Erythroblast (primary cell): ENCODE data around the gene BLOC1S5.

ENCODE experiments used
- GATA1 ChIP-seq: IDR thresholded peaks from 2 replicates; pipeline ENCODE4 v1.6.1; 2011; ENCODE audit warnings: low read depth, mild to moderate bottlenecking, control low read depth, low read length, moderate library complexity
- POLR2A ChIP-seq: IDR thresholded peaks from 2 replicates; pipeline ENCODE4 v1.6.1; 2011; ENCODE audit warnings: mild to moderate bottlenecking, low read length

GRCh38 chr6:8073758-8074157 lies 9.6 kb upstream of the BLOC1S5 start:
- TF ChIP-seq POLR2A (no peak), GATA1 (no peak)
